ENCODE data around the gene UBE2D1. TPM values are rescaled to one million over a fixed set of nuclear protein-coding genes. Genes with fewer than 3 reads are reported as not detected.

Gene UBE2D1
- total and polyA plus RNA-seq, 2 of the 13 experiments (the other 11 are each of a cell fraction or from before 2014, with no cell fraction given), result 6.2 to 13.8 TPM

GRCh38 chr10:58305821-58306220, 29.0 kb upstream of the UBE2D1 start (continued):
- TF ChIP-seq HNRNPH1 (optimal IDR thresholded peaks at IDR 0.05; ENCODE audit: low read depth, low read length), result no peak
- TF ChIP-seq THRA (CRISPR knock-in tag; IDR thresholded peaks at IDR 0.05; ENCODE audit: borderline replicate concordance), result 0 out of 2 replicates have a peak, but pooled peaks have one; percentile 22
- TF ChIP-seq ZNF609 (CRISPR knock-in tag; IDR thresholded peaks at IDR 0.05; ENCODE audit: borderline replicate concordance), result no peak
- peak; percentile 51; the same call in 1 of the 2 replicates for TF ChIP-seq ISL2 (CRISPR knock-in tag; IDR thresholded peaks at IDR 0.05)
- TF ChIP-seq TEF (CRISPR knock-in tag; IDR thresholded peaks at IDR 0.05), result no peak
- TF ChIP-seq ZNF350 (CRISPR knock-in tag; IDR thresholded peaks at IDR 0.05; ENCODE audit: borderline replicate concordance, low read depth), result no peak
- 0 out of 2 replicates have a peak, but pooled peaks have one; percentile 37 for TF ChIP-seq HDAC2 (CRISPR knock-in tag; IDR thresholded peaks at IDR 0.05)

Measured in HepG2 (cell line).